DOHH2 (cell line): Measurements from ENCODE around the gene NPAS3.

Experiments
- H3F3A ChIP-seq: fragments of 200-600 bp; sonication (generic), shearing (Covaris generic); 2 replicates; pipeline ENCODE4 v1.6.0; 2016; ENCODE audit warnings: antibody characterized with exemption, mild to moderate bottlenecking; ENCODE audit not compliant: control insufficient read depth, insufficient read depth
- H3K27ac ChIP-seq: fragments of 200-600 bp; sonication (generic); 2 replicates; pipeline ENCODE4 v1.5.1; 2014; ENCODE audit warnings: low read depth, mild to moderate bottlenecking, low read length, moderate library complexity
- H3K27me3 ChIP-seq: fragments of 200-600 bp; sonication (generic); 2 replicates; pipeline ENCODE4 v1.6.1; 2014; ENCODE audit warnings: mild to moderate bottlenecking, low read length, mixed read lengths; ENCODE audit not compliant: control insufficient read depth
- H3K36me3 ChIP-seq: fragments of 200-600 bp; sonication (generic); 2 replicates; pipeline ENCODE4 v1.6.1; 2014; ENCODE audit warnings: mild to moderate bottlenecking, low read length, moderate library complexity, mixed read lengths; ENCODE audit not compliant: control insufficient read depth
- H3K4me1 ChIP-seq: fragments of 200-600 bp; sonication (generic); 2 replicates; pipeline ENCODE4 v1.6.1; 2014; ENCODE audit warnings: mild to moderate bottlenecking, low read length, mixed read lengths; ENCODE audit not compliant: control insufficient read depth
- H3K4me2 ChIP-seq: fragments of 200-600 bp; sonication (generic); 2 replicates; pipeline ENCODE4 v1.6.0; 2014; ENCODE audit warnings: mild to moderate bottlenecking, low read length, moderate library complexity
- H3K4me3 ChIP-seq: fragments of 200-600 bp; sonication (generic); 2 replicates; pipeline ENCODE4 v1.5.1; 2014; ENCODE audit warnings: mild to moderate bottlenecking, low read length, mixed read lengths
- H3K79me2 ChIP-seq: fragments of 200-600 bp; sonication (generic); 2 replicates; pipeline ENCODE4 v1.6.1; 2014; ENCODE audit warnings: mild to moderate bottlenecking, low read length, mixed read lengths; ENCODE audit not compliant: control insufficient read depth
- H3K9me2 ChIP-seq: fragments of 200-600 bp; sonication (generic); replicated peaks from 2 replicates; pipeline ENCODE4 v1.6.1; 2014; ENCODE audit warnings: mild to moderate bottlenecking, low read length, mixed read lengths; ENCODE audit not compliant: control insufficient read depth
- H3K9me3 ChIP-seq: fragments of 200-600 bp; sonication (generic); 2 replicates; pipeline ENCODE4 v1.6.1; 2014; ENCODE audit warnings: antibody characterized with exemption, low read length, mixed read lengths; ENCODE audit not compliant: control insufficient read depth, insufficient read depth
- H4K20me1 ChIP-seq: fragments of 200-600 bp; sonication (generic); 2 replicates; pipeline ENCODE4 v1.6.0; 2014; ENCODE audit warnings: low read depth, mild to moderate bottlenecking, antibody characterized with exemption, low read length, moderate library complexity; ENCODE audit not compliant: control insufficient read depth, insufficient read depth
- EZH2phosphoT487 ChIP-seq: fragments of 200-600 bp; sonication (generic); IDR thresholded peaks from 2 replicates; pipeline ENCODE4 v1.6.1; 2017; ENCODE audit warnings: borderline replicate concordance, mild to moderate bottlenecking, antibody characterized with exemption, low read length, moderate library complexity, mixed read lengths
- TF ChIP-seq, protein P1 (sequence below): fragments of 200-600 bp; sonication (generic); IDR thresholded peaks from one replicate; pipeline ENCODE4 v1.5.1; 2014; ENCODE audit warnings: antibody characterized with exemption, mild to moderate bottlenecking, low read depth, low read length; ENCODE audit not compliant: poor library complexity, severe bottlenecking

The NPAS3 gene

DNA sequence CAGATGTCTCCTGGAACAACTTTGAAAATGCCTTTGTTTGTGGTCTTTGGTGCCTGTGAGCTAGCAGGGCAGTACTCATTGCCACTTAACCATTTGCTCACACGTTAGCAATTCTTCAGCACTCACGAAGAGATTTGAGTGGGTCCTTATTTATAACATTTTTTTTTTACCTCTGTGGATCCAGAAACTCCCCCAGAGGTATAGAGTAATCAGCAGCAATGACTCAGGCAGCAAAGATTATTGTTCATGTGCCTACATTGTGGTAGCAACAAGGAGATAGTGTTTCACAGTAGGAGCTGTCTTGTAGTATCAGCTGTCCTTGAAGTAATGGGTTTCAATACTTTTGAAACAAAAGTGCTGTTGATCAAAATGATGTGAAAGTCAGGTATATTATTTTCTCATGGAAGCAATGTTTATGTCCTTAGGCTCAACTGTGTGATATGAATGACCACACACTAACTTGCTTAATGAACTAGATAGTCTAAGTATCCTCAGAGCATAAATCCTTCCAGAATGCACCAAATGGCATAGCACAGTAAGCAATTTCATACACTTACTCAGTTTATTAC is 708.1 kb downstream of the NPAS3 start:
- Histone ChIP-seq H3K27ac (no peak overlapping the region), H3K27me3 (no peaks in the 10 kb centered on the region), H3F3A (no peaks in the 10 kb centered on the region), H4K20me1 (no peaks in the 10 kb centered on the region), H3K4me3 (no peak overlapping the region), H3K9me3 (no peaks in the 10 kb centered on the region), H3K4me2 (no peak overlapping the region), H3K79me2 (no peaks in the 10 kb centered on the region), H3K9me2 (no peaks in the 10 kb centered on the region), H3K36me3 (no peaks in the 10 kb centered on the region), H3K4me1 (no peaks in the 10 kb centered on the region)
- TF ChIP-seq, protein P1, sequence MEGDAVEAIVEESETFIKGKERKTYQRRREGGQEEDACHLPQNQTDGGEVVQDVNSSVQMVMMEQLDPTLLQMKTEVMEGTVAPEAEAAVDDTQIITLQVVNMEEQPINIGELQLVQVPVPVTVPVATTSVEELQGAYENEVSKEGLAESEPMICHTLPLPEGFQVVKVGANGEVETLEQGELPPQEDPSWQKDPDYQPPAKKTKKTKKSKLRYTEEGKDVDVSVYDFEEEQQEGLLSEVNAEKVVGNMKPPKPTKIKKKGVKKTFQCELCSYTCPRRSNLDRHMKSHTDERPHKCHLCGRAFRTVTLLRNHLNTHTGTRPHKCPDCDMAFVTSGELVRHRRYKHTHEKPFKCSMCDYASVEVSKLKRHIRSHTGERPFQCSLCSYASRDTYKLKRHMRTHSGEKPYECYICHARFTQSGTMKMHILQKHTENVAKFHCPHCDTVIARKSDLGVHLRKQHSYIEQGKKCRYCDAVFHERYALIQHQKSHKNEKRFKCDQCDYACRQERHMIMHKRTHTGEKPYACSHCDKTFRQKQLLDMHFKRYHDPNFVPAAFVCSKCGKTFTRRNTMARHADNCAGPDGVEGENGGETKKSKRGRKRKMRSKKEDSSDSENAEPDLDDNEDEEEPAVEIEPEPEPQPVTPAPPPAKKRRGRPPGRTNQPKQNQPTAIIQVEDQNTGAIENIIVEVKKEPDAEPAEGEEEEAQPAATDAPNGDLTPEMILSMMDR: no peak
- no peak for TF ChIP-seq EZH2phosphoT487

DNA sequence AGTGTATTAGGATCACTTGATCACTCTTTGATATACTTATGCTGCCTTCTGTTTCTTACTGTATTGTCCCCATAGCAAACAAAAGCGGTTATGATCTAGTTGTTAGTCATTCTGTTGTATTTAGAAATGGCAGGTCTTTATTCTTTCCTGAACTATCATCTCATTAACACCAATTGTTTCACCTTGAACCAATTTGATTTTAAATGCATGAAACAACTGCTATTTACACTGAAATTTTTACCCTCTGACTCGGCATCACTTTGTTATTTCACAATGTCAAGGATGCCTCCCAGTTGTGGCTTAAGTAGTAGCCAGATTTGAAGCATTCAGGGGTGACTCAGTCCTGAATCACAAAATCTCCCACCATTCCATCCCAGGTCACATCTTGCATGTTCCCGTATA is 708.7 kb downstream of the NPAS3 start:
- no peaks in the 10 kb centered on the region for H3K27me3 ChIP-seq
- H3K4me3 ChIP-seq: no peak overlapping the region
- H3K27ac ChIP-seq: no peak overlapping the region
- no peaks in the 10 kb centered on the region for H3K9me3 ChIP-seq
- H3K36me3 ChIP-seq: no peaks in the 10 kb centered on the region
- H4K20me1 ChIP-seq: no peaks in the 10 kb centered on the region
- H3F3A ChIP-seq: no peaks in the 10 kb centered on the region
- no peak for TF ChIP-seq EZH2phosphoT487
- TF ChIP-seq, protein P1: no peak
- H3K4me2 ChIP-seq: no peak overlapping the region
- no peaks in the 10 kb centered on the region for H3K79me2 ChIP-seq
- no peaks in the 10 kb centered on the region for H3K4me1 ChIP-seq
- no peaks in the 10 kb centered on the region for H3K9me2 ChIP-seq

DNA sequence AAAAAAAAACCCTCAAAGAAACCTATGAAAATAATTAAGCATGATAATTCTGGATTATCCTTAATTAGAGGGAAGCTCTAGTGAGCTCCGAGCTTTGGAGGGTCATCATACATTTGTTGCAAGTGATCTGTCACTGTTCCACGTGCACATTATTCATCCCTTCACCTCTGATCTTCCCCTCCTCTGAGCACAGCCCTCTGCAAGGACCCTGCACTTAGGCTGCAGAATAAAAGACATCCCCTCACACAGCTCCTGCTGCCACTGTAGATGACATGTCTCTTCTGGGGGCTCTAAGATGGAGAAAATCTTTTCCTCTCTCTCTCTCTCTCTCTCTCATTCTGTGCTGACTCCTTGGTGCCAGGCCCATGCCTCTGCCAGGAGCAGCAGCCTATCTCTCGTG is 711.8 kb downstream of the NPAS3 start:
- Histone ChIP-seq H3K79me2 (no peaks in the 10 kb centered on the region), H4K20me1 (no peaks in the 10 kb centered on the region), H3K9me3 (no peaks in the 10 kb centered on the region), H3K27me3 (no peaks in the 10 kb centered on the region), H3K27ac (no peak overlapping the region), H3K4me2 (no peak overlapping the region), H3K36me3 (no peaks in the 10 kb centered on the region), H3K9me2 (no peaks in the 10 kb centered on the region), H3K4me3 (no peak overlapping the region), H3K4me1 (no peaks in the 10 kb centered on the region), H3F3A (no peaks in the 10 kb centered on the region)
- TF ChIP-seq, protein P1: no peak
- no peak for TF ChIP-seq EZH2phosphoT487
